Testis (tissue), 2 donors: ENCODE results near the gene PLBD2.

Experiments used
- CTCF ChIP-seq, 3 experiments: fragments of 450-650 bp in 2 of 3; fragments of 200-600 bp in 1 of 3; sonication (generic) in 1 of 3; IDR thresholded peaks; one replicate each; pipeline ENCODE4 v1.5.1; 2016 to 2019; ENCODE audit warnings: antibody characterized with exemption in 3 of 3, mild to moderate bottlenecking in 2 of 3, moderate library complexity in 1 of 3
- POLR2A ChIP-seq: fragments of 450-650 bp; IDR thresholded peaks from one replicate; pipeline ENCODE4 v1.6.1; 2017; ENCODE audit warnings: antibody characterized with exemption, mild to moderate bottlenecking, moderate library complexity

DNA sequence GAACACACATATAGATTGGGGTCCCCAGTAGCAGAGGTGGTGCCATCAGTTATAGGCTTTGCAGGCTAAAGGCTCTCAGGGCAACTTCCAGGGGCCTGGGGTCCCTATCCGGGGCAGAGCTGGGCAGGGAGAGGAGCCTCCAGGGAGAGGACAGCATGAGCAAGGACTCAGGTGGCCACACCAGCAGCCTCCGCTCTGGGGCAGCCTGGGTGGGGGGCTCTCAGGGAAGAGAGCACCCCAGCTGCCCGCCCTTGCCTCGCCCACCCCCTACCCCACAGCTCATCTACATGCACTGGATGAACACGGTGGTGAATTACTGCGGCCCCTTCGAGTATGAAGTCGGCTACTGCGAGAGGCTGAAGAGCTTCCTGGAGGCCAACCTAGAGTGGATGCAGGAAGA lies 14.0 kb downstream of the PLBD2 start:
- TF ChIP-seq CTCF (IDR thresholded peaks at IDR 0.05): no peak
- no peak for TF ChIP-seq POLR2A
